AG09319 (cell line): ENCODE data around the gene MFF.
"Not testable (repeated sequence)": the region's sequence is repeated elsewhere in the genome, so short reads cannot be mapped to it uniquely, and the experiment has no call there.

Source experiments
- DNase-seq: peaks from one replicate; pipeline ENCODE4 v3.0.0-alpha.2; 2010; ENCODE audit warnings: low read depth; ENCODE audit errors: extremely low read depth
- CTCF ChIP-seq: IDR thresholded peaks from 2 replicates; pipeline ENCODE4 v1.5.1; 2011; ENCODE audit warnings: low read depth, mild to moderate bottlenecking, inconsistent platforms, low read length, moderate library complexity

MFF gene

GRCh38 chr2:227376656-227377396 lies 51.8 kb downstream of the MFF start:
- no peak for DNase-seq
- TF ChIP-seq CTCF, result no peak

GRCh38 chr2:227377467-227378351 lies 52.7 kb downstream of the MFF start:
- no peak for DNase-seq
- TF ChIP-seq CTCF, result no peak; the same call in 1 of the 2 replicates

DNA sequence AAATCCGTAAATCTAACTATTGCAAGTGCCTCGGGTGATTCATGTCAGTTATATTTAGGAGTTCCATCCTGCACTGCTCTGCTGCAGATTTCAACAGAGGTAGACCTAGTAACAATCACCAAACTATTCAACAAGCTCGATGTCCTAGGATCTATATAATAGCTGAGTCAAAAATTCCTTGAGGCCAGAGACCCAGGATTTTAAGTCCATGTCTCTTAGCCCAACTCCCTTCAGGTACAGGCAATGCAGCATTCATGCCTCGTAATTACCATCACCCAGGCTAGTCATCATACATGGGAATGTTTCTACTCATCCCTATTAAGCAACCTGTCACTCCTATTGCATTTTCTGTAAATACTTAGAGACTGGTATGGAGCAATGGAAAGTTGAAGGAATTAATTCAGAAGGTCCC lies 53.3 kb downstream of the MFF start:
- no peak for DNase-seq
- no peak for TF ChIP-seq CTCF

DNA sequence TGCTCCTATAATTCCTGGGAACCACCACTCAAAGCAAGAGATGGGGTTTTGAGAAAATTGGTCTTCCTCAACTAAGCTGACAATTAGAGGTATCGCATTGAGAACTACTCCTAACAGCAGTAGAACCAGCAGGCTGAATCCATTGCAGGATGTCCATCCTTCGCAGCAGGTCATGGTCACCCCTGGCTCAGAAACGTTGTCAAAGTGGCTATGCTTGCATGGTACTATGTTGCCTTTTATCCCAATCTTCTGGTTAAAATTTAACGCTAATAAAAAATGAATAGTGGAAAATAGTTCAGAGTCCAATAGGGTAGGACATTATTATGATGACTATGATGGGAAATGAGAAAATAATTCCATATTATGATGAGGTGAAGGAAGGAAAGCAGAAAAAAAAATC lies 54.0 kb downstream of the MFF start, which contains the start of gene TM4SF20:
TSS of gene TM4SF20 (minus strand) at position 212 of the 400 bp plus-strand sequence. CDS start at position 174, 38 bp downstream.
- TF ChIP-seq CTCF, result no peak
- DNase-seq, result no peak

DNA sequence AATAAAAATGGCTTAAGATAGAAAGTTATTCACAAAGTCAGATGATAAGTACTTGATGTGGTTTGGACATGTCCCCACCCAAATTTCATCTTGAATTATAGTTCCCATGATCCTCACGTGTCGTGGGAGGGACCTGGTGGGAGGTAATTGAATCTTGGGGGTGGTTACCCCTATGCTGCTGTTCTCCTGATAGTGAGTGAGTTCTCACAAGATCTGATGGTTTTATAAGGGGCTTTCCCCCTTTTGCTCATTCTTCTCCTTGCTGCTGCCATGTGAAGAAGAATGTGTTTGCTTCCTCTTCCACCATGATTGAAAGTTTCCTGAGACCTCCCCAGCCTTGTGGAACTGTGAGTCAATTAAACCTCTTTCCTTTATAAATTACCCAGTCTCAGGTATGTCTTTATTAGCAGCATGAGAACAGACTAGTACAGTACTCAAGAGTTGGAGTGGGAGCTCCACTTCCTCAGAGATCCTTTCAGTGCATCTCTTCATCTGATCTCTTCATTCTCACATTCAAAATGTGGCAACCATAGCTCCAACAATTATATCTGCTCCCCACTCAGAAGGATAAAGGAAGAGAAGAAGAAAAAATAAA lies 57.3 kb downstream of the MFF start:
- not testable (repeated sequence) for DNase-seq

GRCh38 chr2:227383686-227384085 lies 58.6 kb downstream of the MFF start:
- no peak for TF ChIP-seq CTCF
- DNase-seq, result no peak

DNA sequence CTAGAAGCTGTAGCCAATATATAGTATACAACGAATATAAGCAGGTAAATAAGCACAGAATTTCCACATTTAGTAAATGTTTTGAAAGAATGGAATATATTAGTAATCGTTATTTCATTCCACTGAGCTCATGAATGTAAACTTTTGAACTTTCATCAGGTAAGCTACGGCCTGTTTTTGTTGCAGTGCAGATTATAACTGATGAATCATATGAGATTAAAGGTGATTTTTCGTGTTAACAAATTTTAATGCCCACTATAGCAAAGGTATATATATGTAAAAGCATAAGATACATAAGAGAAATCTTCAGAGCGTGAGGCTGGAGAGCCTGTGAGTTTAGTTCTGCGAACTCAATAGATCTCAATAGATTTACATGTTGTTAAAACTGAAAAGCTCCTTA lies 61.6 kb downstream of the MFF start:
- TF ChIP-seq CTCF, result no peak
- no peak for DNase-seq

- DNase-seq, result not testable (repeated sequence)
These were observed 62.5 kb downstream of the MFF start, which contains the start of gene SCYGR1 for GRCh38 chr2:227387583-227387982. SCYGR1 (minus strand) TSS chr2:227387949; CDS start chr2:227387949, 0 bp downstream.
